Retinal pigment epithelial cell (primary cell): ENCODE results near the gene SAXO2.
"Not testable (repeated sequence)": the region's sequence is repeated elsewhere in the genome, so short reads cannot be mapped to it uniquely, and the experiment has no call there.

Experiments used
- DNase-seq: peaks from one replicate; pipeline ENCODE4 v3.0.0-alpha.2; 2010; ENCODE audit warnings: low read depth
- H3K4me3 ChIP-seq: 2 replicates; pipeline ENCODE4 v1.5.1; 2011; ENCODE audit warnings: mild to moderate bottlenecking, low read length, control low read depth, moderate library complexity
- CTCF ChIP-seq: conservative IDR thresholded peaks from 2 replicates; pipeline ENCODE4 v1.5.1; 2011; ENCODE audit warnings: low read depth, low read length, control low read depth, inconsistent platforms

Gene SAXO2

GRCh38 chr15:82309802-82310201 is 47.2 kb downstream of the SAXO2 start:
- TF ChIP-seq CTCF, result no peak
- H3K4me3 ChIP-seq, result no peak overlapping the region
- no peak for DNase-seq

- DNase-seq, H3K4me3 ChIP-seq: not testable (repeated sequence)
Measured at GRCh38 chr15:82311321-82311720, 48.7 kb downstream of the SAXO2 start.

GRCh38 chr15:82312586-82313349 is 50.1 kb downstream of the SAXO2 start:
- no peak for TF ChIP-seq CTCF
- DNase-seq, result no peak
- H3K4me3 ChIP-seq, result no peak overlapping the region

- TF ChIP-seq CTCF, result no peak
- H3K4me3 ChIP-seq, result no peak overlapping the region
- no peak for DNase-seq
Measured at GRCh38 chr15:82313446-82313845, 50.8 kb downstream of the SAXO2 start.

GRCh38 chr15:82313951-82314768 is 51.5 kb downstream of the SAXO2 start:
- DNase-seq, H3K4me3 ChIP-seq: not testable (repeated sequence)

GRCh38 chr15:82314769-82315518 is 52.3 kb downstream of the SAXO2 start:
- H3K4me3 ChIP-seq, result no peak overlapping the region
- DNase-seq, result no peak
- TF ChIP-seq CTCF, result no peak

- DNase-seq, result no peak
- no peak overlapping the region for H3K4me3 ChIP-seq
- TF ChIP-seq CTCF, result no peak
Measured at GRCh38 chr15:82315519-82316246, 53.1 kb downstream of the SAXO2 start.

- not testable (repeated sequence) for H3K4me3 ChIP-seq, DNase-seq
Measured at GRCh38 chr15:82316247-82317090, 53.9 kb downstream of the SAXO2 start.
